LoVo (cell line): ENCODE results near the gene CCDC85B.

Experiments
- DNase-seq: peaks from one replicate; pipeline ENCODE4 v3.0.0-alpha.2; 2016; ENCODE audit warnings: low spot score

CCDC85B gene

GRCh38 chr11:65911682-65912568 lies 21.5 kb downstream of the CCDC85B start:
- DNase-seq = peak; percentile 81

GRCh38 chr11:65912845-65913244 lies 22.4 kb downstream of the CCDC85B start:
- DNase-seq = no peak

- no peak for DNase-seq
Measured at GRCh38 chr11:65915101-65915820, 24.8 kb downstream of the CCDC85B start.

GRCh38 chr11:65915821-65916251 lies 25.4 kb downstream of the CCDC85B start:
- peak; percentile 94 for DNase-seq

GRCh38 chr11:65916391-65916790 lies 25.9 kb downstream of the CCDC85B start:
- DNase-seq = no peak

GRCh38 chr11:65917077-65917433 lies 26.6 kb downstream of the CCDC85B start:
- no peak for DNase-seq

- no peak for DNase-seq
Measured at GRCh38 chr11:65917434-65918210, 27.1 kb downstream of the CCDC85B start.

GRCh38 chr11:65918211-65919140 lies 28.0 kb downstream of the CCDC85B start, which contains the start of gene C11orf68:
Gene C11orf68, minus strand, starts transcription at chr11:65919062. Its CDS starts 31 bp downstream, at chr11:65919031.
- no peak for DNase-seq

GRCh38 chr11:65919141-65919572 lies 28.7 kb downstream of the CCDC85B start, which contains the start of gene DRAP1:
Gene DRAP1, plus strand, starts transcription at chr11:65919426. Its CDS starts 76 bp downstream, at chr11:65919502.
- DNase-seq = peak; percentile 98

- DNase-seq = no peak
Measured at GRCh38 chr11:65919573-65920371, 29.3 kb downstream of the CCDC85B start.

- no peak for DNase-seq
Measured at GRCh38 chr11:65920372-65920802, 29.9 kb downstream of the CCDC85B start.

- DNase-seq = no peak
Measured at GRCh38 chr11:65921033-65921555, 30.6 kb downstream of the CCDC85B start.

GRCh38 chr11:65921876-65922275 lies 31.4 kb downstream of the CCDC85B start:
- DNase-seq = no peak

GRCh38 chr11:65922565-65922964 lies 32.1 kb downstream of the CCDC85B start:
- DNase-seq = no peak

GRCh38 chr11:65925397-65925796 lies 34.9 kb downstream of the CCDC85B start:
- no peak for DNase-seq

- no peak for DNase-seq
Measured at GRCh38 chr11:65927904-65928397, 37.5 kb downstream of the CCDC85B start.

- DNase-seq = no peak
Measured at GRCh38 chr11:65928667-65929066, 38.2 kb downstream of the CCDC85B start.

GRCh38 chr11:65931773-65932557 lies 41.5 kb downstream of the CCDC85B start:
- no peak for DNase-seq

- no peak for DNase-seq
Measured at GRCh38 chr11:65932558-65932919, 42.1 kb downstream of the CCDC85B start.
